ENCODE results near the gene ATP9B.
"Not testable (repeated sequence)": the region's sequence is repeated elsewhere in the genome, so short reads cannot be mapped to it uniquely, and the experiment has no call there.

ATP9B gene

GRCh38 chr18:79071503-79072210 lies 2.5 kb downstream of the ATP9B start:
- no peak for DNase-seq

- not testable (repeated sequence) for DNase-seq
Measured at GRCh38 chr18:79072655-79073054, 3.5 kb downstream of the ATP9B start.

- DNase-seq = no peak
Measured at GRCh38 chr18:79077181-79077580, 8.0 kb downstream of the ATP9B start.

- DNase-seq = not testable (repeated sequence)
Measured at GRCh38 chr18:79078791-79079190, 9.6 kb downstream of the ATP9B start.

GRCh38 chr18:79092874-79093273 lies 23.7 kb downstream of the ATP9B start:
- DNase-seq = no peak

GRCh38 chr18:79093986-79094385 lies 24.8 kb downstream of the ATP9B start:
- no peak for DNase-seq

GRCh38 chr18:79095216-79095615 lies 26.0 kb downstream of the ATP9B start:
- DNase-seq = no peak

- DNase-seq = no peak
Measured at GRCh38 chr18:79100944-79101343, 31.8 kb downstream of the ATP9B start.

GRCh38 chr18:79102886-79103285 lies 33.7 kb downstream of the ATP9B start:
- DNase-seq = no peak

GRCh38 chr18:79104137-79104536 lies 34.9 kb downstream of the ATP9B start:
- no peak for DNase-seq

GRCh38 chr18:79105455-79105854 lies 36.3 kb downstream of the ATP9B start:
- no peak for DNase-seq

GRCh38 chr18:79106084-79106483 lies 36.9 kb downstream of the ATP9B start:
- DNase-seq = no peak

GRCh38 chr18:79107886-79108285 lies 38.7 kb downstream of the ATP9B start:
- no peak for DNase-seq

GRCh38 chr18:79108549-79109215 lies 39.5 kb downstream of the ATP9B start:
- DNase-seq = no peak

- DNase-seq = no peak
Measured at GRCh38 chr18:79111483-79111882, 42.3 kb downstream of the ATP9B start.

- DNase-seq = no peak
Measured at GRCh38 chr18:79117385-79117784, 48.2 kb downstream of the ATP9B start.

- DNase-seq = no peak
Measured at GRCh38 chr18:79117788-79118187, 48.6 kb downstream of the ATP9B start.

- DNase-seq = no peak
Measured at GRCh38 chr18:79118797-79119196, 49.6 kb downstream of the ATP9B start.

- DNase-seq = no peak
Measured at GRCh38 chr18:79121746-79122474, 52.7 kb downstream of the ATP9B start.

- DNase-seq = no peak
Measured at GRCh38 chr18:79123948-79124347, 54.8 kb downstream of the ATP9B start.

- no peak for DNase-seq
Measured at GRCh38 chr18:79129120-79129519, 59.9 kb downstream of the ATP9B start.

- DNase-seq = no peak
Measured at GRCh38 chr18:79133724-79134123, 64.5 kb downstream of the ATP9B start.

- DNase-seq = no peak
Measured at GRCh38 chr18:79135924-79136323, 66.7 kb downstream of the ATP9B start.

GRCh38 chr18:79136742-79137141 lies 67.5 kb downstream of the ATP9B start:
- no peak for DNase-seq

Measured in cortex of kidney (tissue), 1 donor.